ENCODE measurements around the gene SMAD6.

Gene SMAD6

DNA sequence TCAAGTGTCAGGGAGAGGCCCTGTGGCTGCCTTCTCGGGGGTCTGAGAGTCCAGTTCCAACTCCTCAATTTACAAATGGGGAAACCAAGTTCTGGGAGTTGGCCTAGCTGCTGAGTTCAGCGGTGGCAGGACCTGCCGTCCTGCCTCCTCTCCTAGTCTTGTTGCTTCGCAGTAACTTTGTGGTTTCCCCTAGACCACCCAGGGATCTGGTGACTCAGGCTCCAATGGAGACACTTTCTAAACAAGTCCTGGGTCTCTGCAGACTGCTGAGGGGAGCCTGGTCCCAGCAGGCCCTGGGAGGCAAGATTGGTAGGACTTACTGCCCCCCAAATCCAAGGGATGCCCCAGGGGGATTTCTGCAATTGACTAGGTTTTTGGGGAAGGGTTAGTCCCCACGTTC is 83.6 kb downstream of the SMAD6 start:
- no peak for DNase-seq (ENCODE audit: low spot score)
- TF ChIP-seq, protein P1, sequence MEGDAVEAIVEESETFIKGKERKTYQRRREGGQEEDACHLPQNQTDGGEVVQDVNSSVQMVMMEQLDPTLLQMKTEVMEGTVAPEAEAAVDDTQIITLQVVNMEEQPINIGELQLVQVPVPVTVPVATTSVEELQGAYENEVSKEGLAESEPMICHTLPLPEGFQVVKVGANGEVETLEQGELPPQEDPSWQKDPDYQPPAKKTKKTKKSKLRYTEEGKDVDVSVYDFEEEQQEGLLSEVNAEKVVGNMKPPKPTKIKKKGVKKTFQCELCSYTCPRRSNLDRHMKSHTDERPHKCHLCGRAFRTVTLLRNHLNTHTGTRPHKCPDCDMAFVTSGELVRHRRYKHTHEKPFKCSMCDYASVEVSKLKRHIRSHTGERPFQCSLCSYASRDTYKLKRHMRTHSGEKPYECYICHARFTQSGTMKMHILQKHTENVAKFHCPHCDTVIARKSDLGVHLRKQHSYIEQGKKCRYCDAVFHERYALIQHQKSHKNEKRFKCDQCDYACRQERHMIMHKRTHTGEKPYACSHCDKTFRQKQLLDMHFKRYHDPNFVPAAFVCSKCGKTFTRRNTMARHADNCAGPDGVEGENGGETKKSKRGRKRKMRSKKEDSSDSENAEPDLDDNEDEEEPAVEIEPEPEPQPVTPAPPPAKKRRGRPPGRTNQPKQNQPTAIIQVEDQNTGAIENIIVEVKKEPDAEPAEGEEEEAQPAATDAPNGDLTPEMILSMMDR (IDR thresholded peaks at IDR 0.05; ENCODE audit: extremely low read depth, insufficient read depth, missing control alignments): no peak
- in situ Hi-C loops (cut with MboI; ENCODE audit: low pct_unique_long_range_greater_than_20kb, low sequenced_read_pairs, unreplicated experiment): no loop called here

- no peak for DNase-seq (ENCODE audit: low spot score)
- TF ChIP-seq, protein P1 (IDR thresholded peaks at IDR 0.05; ENCODE audit: extremely low read depth, insufficient read depth, missing control alignments): no peak
- in situ Hi-C loops (cut with MboI; ENCODE audit: low pct_unique_long_range_greater_than_20kb, low sequenced_read_pairs, unreplicated experiment): no loop called here
Observed at GRCh38 chr15:66786222-66786621, 84.2 kb downstream of the SMAD6 start.

DNA sequence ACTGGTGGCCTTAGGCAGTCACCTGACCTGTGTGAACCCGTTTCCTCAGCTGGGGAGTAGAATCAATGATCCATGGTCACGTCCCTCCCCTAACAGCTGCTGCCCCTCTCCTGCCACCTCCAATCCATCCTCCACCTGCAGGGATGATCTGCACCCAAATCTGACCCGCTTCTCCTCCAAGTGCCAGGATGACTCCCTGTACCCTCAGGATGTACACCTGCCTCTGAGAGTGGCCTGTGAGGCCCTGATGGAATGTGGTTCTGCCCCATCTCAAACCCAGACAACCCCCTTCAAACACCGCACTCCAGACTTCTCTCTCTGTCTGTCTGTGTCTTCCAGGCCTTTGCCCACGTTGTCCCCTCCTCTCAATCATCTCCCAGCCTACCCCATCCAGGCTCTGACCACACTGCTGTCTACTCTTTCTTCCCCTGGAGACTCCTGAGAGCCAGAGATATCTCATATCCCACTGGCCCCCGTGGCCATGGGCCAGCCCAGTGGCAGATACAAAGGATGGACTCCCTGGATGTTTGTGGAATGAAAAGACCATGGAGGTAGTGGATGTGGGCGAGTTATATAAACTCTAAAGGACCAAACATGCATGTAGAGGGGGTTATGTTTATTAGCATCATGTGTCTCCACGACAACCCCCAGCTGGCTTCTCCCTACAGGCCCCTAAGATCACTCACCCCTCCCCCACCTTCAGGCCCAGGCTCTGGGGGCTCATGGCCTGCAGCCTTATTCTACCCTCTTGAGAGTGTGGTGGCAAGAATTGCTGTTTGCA is 84.9 kb downstream of the SMAD6 start:
- TF ChIP-seq, protein P1 (IDR thresholded peaks at IDR 0.05; ENCODE audit: extremely low read depth, insufficient read depth, missing control alignments): no peak
- in situ Hi-C loops (cut with MboI; ENCODE audit: low pct_unique_long_range_greater_than_20kb, low sequenced_read_pairs, unreplicated experiment): no loop called here
- DNase-seq (ENCODE audit: low spot score): no peak

GRCh38 chr15:66787489-66787871 is 85.4 kb downstream of the SMAD6 start:
- DNase-seq (ENCODE audit: low spot score): no peak
- TF ChIP-seq, protein P1 (IDR thresholded peaks at IDR 0.05; ENCODE audit: extremely low read depth, insufficient read depth, missing control alignments): no peak

GRCh38 chr15:66788024-66788423 is 86.0 kb downstream of the SMAD6 start:
- DNase-seq (ENCODE audit: low spot score): no peak
- TF ChIP-seq, protein P1 (IDR thresholded peaks at IDR 0.05; ENCODE audit: extremely low read depth, insufficient read depth, missing control alignments): no peak
- in situ Hi-C loops (cut with MboI; ENCODE audit: low pct_unique_long_range_greater_than_20kb, low sequenced_read_pairs, unreplicated experiment): no loop called here

More at GRCh38 chr15:66787489-66787871, 85.4 kb downstream of the SMAD6 start:
- in situ Hi-C loops (cut with MboI; ENCODE audit: low pct_unique_long_range_greater_than_20kb, low sequenced_read_pairs, unreplicated experiment): no loop called here

- no peak for DNase-seq (ENCODE audit: low spot score)
- in situ Hi-C loops (cut with MboI; ENCODE audit: low pct_unique_long_range_greater_than_20kb, low sequenced_read_pairs, unreplicated experiment): no loop called here
- TF ChIP-seq, protein P1 (IDR thresholded peaks at IDR 0.05; ENCODE audit: extremely low read depth, insufficient read depth, missing control alignments): peak; percentile 28
Observed at GRCh38 chr15:66789029-66790025, 87.3 kb downstream of the SMAD6 start.
